ENCODE measurements around the gene CLEC3A.

CLEC3A gene

DNA sequence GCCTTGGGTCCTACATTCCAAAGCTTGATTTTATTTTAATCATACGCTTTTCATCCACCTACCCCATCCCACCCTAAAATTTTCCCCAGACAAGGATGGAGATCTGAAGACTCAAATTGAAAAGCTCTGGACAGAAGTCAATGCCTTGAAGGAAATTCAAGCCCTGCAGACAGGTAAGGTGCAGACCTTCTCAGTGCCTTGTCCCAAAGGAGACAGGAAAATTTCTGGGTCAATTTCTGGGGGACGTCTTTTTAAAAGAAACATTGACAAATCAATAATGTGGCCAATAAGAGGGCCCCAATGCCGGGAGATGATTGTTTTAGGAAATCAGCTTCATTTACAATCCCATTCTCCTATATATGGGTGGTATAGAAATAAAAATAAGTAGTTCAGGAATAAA lies 5.7 kb downstream of the CLEC3A start:
- TF ChIP-seq, protein P1, sequence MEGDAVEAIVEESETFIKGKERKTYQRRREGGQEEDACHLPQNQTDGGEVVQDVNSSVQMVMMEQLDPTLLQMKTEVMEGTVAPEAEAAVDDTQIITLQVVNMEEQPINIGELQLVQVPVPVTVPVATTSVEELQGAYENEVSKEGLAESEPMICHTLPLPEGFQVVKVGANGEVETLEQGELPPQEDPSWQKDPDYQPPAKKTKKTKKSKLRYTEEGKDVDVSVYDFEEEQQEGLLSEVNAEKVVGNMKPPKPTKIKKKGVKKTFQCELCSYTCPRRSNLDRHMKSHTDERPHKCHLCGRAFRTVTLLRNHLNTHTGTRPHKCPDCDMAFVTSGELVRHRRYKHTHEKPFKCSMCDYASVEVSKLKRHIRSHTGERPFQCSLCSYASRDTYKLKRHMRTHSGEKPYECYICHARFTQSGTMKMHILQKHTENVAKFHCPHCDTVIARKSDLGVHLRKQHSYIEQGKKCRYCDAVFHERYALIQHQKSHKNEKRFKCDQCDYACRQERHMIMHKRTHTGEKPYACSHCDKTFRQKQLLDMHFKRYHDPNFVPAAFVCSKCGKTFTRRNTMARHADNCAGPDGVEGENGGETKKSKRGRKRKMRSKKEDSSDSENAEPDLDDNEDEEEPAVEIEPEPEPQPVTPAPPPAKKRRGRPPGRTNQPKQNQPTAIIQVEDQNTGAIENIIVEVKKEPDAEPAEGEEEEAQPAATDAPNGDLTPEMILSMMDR (IDR thresholded peaks at IDR 0.05; ENCODE audit: control insufficient read depth, extremely low read depth, insufficient read depth): no peak
- DNase-seq (ENCODE audit: low read depth): no peak
- H3K4me3 ChIP-seq (ENCODE audit: low read depth, low read length): no peak overlapping the region

DNA sequence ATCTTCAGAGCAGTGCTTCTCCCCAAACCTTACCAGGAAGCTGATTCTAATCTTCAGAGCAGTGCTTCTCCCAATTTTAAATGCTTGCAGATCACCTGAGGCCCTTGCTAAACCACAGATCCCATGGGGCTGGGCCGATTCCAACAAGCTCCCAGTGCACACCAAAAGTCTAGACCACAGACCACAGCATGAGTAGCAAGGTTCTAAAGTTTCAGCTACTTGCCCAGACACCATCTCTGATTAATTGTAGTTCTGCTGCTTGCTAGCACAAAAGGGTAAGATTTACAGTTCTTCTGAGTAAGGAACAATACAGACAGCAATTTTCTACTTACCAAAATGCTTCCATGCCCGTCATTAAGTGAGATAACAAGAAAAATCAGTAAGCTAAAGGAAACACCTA lies 12.2 kb downstream of the CLEC3A start:
- no peak for DNase-seq (ENCODE audit: low read depth)
- H3K4me3 ChIP-seq (ENCODE audit: low read depth, low read length): no peak overlapping the region
- TF ChIP-seq, protein P1 (IDR thresholded peaks at IDR 0.05; ENCODE audit: control insufficient read depth, extremely low read depth, insufficient read depth): no peak

DNA sequence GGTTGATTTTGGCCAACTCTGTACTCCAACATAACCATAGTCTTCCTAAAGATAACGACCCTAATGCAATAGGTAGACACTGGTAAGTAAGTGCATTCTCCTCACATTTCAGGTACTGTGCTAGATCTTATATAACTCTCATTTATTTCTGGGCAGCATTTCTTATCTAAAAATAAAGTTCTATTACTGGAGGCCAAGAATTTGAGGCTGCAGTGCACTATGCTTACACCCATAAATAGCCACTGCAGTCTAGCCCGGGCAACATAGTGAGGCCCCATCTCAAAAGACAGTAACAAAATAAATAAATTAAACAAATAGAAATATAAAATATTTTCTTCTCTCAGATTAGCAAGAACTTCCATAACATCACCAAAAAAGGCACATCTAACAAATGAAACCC lies 12.7 kb downstream of the CLEC3A start:
- TF ChIP-seq, protein P1 (IDR thresholded peaks at IDR 0.05; ENCODE audit: control insufficient read depth, extremely low read depth, insufficient read depth): no peak
- no peak overlapping the region for H3K4me3 ChIP-seq (ENCODE audit: low read depth, low read length)
- no peak for DNase-seq (ENCODE audit: low read depth)

DNA sequence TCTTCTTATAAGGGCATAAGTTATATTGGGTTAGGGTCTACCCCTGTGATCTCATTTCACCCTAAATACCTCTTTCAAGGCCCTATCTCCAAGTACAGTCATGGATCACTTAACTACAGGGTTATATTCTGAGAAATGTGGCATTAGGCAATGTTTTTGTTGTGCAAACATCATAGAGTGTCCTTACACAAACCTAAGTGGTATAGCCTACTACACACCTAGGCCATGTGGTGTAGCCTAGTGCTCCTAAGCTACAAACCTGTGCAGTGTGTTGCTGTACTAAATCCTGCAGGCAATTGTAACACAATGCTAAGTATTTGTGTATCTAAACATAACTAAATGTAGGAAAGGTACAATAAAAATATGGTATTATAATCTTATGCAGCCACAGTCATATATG lies 18.0 kb downstream of the CLEC3A start:
- DNase-seq (ENCODE audit: low read depth): no peak
- TF ChIP-seq, protein P1 (IDR thresholded peaks at IDR 0.05; ENCODE audit: control insufficient read depth, extremely low read depth, insufficient read depth): no peak
- H3K4me3 ChIP-seq (ENCODE audit: low read depth, low read length): no peak overlapping the region

DNA sequence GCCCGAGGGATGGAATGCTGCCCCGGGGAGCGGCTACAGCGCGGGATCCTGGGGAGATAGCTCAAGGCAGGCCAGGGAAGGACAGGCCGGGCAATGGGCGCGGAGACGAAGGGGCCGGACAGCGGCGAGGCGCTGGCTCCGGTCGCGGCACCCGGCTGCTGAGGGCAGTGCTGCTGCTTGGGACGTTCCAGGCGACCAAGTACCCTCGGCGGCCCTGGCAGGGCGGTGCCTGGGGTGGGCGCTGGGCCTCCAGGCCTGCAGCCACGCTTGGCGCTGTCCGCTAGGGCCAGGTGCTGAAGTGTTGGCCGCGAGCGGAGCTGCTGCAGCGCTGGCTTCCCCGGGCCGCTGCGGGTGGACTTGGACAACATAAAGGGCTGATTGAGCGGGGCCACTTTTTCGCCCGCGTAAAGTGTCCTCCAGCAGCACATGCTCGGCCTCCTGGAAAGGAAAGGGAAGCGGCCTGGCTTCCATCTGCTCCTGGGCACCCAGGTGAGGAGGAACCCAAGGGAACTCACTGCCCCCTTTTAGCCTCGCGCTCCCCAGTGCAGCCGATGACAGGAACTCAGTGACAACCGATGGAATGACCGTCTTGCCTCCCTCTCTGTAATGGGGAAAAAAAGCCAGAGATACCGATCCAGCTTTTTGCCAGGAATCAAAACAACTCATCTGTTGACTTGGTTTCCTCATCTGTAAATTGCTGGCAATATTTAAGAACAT lies 23.7 kb downstream of the CLEC3A start:
- DNase-seq (ENCODE audit: low read depth): peak; percentile 21
- TF ChIP-seq, protein P1 (IDR thresholded peaks at IDR 0.05; ENCODE audit: control insufficient read depth, extremely low read depth, insufficient read depth): peak; percentile 20; the same call in 1 of the 2 replicates
- H3K4me3 ChIP-seq (ENCODE audit: low read depth, low read length): no peak overlapping the region

DNA sequence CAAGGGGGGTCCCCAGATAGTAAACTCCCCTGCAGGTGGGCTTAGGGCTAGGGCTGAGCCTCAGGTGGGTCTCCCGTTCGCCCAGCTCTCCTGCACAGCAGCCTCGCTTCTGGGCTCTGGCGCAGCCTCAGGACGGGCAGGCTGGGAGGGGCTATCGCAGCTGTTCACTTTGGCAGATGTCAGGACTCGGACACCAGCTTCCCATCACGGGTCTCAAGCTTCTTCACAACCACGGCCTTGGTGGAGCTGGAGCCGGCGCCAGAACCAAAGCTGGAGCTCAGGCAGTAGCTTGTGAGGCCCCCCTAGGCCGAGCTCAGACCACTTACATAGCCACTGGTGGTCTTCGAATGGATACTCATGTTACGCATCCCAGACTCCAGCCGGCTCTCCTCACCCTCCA lies 26.0 kb downstream of the CLEC3A start:
- TF ChIP-seq, protein P1 (IDR thresholded peaks at IDR 0.05; ENCODE audit: control insufficient read depth, extremely low read depth, insufficient read depth): no peak
- DNase-seq (ENCODE audit: low read depth): no peak
- no peak overlapping the region for H3K4me3 ChIP-seq (ENCODE audit: low read depth, low read length)

All from LNCaP clone FGC (cell line).